ENCODE measurements around the gene ANKS1B.

GRCh38 chr12:99004799-99005466, 979.8 kb downstream of the ANKS1B start:
- TF ChIP-seq FOSL1 (IDR thresholded peaks at IDR 0.05; ENCODE audit: low read depth) (no peak), CTCF (IDR thresholded peaks at IDR 0.05 in 2 of 3, conservative IDR thresholded peaks at IDR 0.05 in 1 of 3; ENCODE audit: borderline replicate concordance in 1 of 3, insufficient read depth in 1 of 3, low read depth in 2 of 3, low read length in 2 of 3) (no peak), POLR2A (IDR thresholded peaks at IDR 0.05; ENCODE audit: borderline replicate concordance, extremely low read depth, insufficient read depth, insufficient read length) (no peak), POLR2AphosphoS5 (IDR thresholded peaks at IDR 0.05; ENCODE audit: low read depth, low read length) (no peak), ZFX (IDR thresholded peaks at IDR 0.05) (no peak), REST (IDR thresholded peaks at IDR 0.05; ENCODE audit: low read depth) (no peak), RAD21 (IDR thresholded peaks at IDR 0.05; ENCODE audit: low read depth) (no peak), SRF (IDR thresholded peaks at IDR 0.05; ENCODE audit: low read depth) (no peak), EZH2 (IDR thresholded peaks at IDR 0.05) (no peak), CEBPB (IDR thresholded peaks at IDR 0.05; ENCODE audit: low read depth) (no peak), ELF1 (IDR thresholded peaks at IDR 0.05; ENCODE audit: borderline replicate concordance, low read depth) (no peak), SIN3A (IDR thresholded peaks at IDR 0.05; ENCODE audit: low read depth) (no peak), YY1 (IDR thresholded peaks at IDR 0.05; ENCODE audit: extremely low read depth, insufficient replicate concordance, low read depth, low read length) (no peak)

Data from HCT116 (cell line).